ENCODE measurements around the gene LHFPL3.

GRCh38 chr7:104886651-104887050, 558.2 kb downstream of the LHFPL3 start:
- TF ChIP-seq ATF2 (CRISPR knock-in tag; IDR thresholded peaks at IDR 0.05; ENCODE audit: borderline replicate concordance, low read depth), result no peak
- TF ChIP-seq ATF1 (CRISPR knock-in tag; IDR thresholded peaks at IDR 0.05), result no peak
- no peak for TF ChIP-seq E2F4 (CRISPR knock-in tag; IDR thresholded peaks at IDR 0.05; ENCODE audit: borderline replicate concordance, low read depth)
- TF ChIP-seq CTCF (IDR thresholded peaks at IDR 0.05), result no peak
- TF ChIP-seq NR2C2 (CRISPR knock-in tag; IDR thresholded peaks at IDR 0.05), result no peak
- TF ChIP-seq ZSCAN18 (CRISPR knock-in tag; IDR thresholded peaks at IDR 0.05), result no peak

Data from WTC11 (cell line).